Mesothelial cell of epicardium (in vitro differentiated cells): Measurements from ENCODE around the gene FAM53B. TPM values are rescaled to one million over a fixed set of nuclear protein-coding genes. Genes with fewer than 3 reads are reported as not detected.

Source experiments
- DNase-seq, 2 experiments: peaks; one replicate each; pipeline ENCODE4 v3.0.0; 2021; ENCODE audit warnings: low spot score in 2 of 2; ENCODE audit not compliant: unreplicated experiment in 2 of 2
- H3K27ac Mint-ChIP-seq: 2 replicates; pipeline ENCODE4 v1.8.0; 2021; ENCODE audit warnings: mixed read lengths
- H3K27me3 Mint-ChIP-seq: 2 replicates; pipeline ENCODE4 v1.8.0; 2021; ENCODE audit warnings: low read depth, mixed read lengths
- H3K36me3 Mint-ChIP-seq: 2 replicates; pipeline ENCODE4 v1.8.0; 2021; ENCODE audit warnings: mixed read lengths
- H3K4me1 Mint-ChIP-seq: 2 replicates; pipeline ENCODE4 v1.8.0; 2021; ENCODE audit warnings: mixed read lengths
- H3K4me3 Mint-ChIP-seq: 2 replicates; pipeline ENCODE4 v1.8.0; 2021; ENCODE audit warnings: mild to moderate bottlenecking, moderate library complexity, mixed read lengths
- H3K9me3 Mint-ChIP-seq: 2 replicates; pipeline ENCODE4 v1.8.0; 2021; ENCODE audit warnings: mixed read lengths
- CTCF ChIP-seq: fragments of 200-600 bp; sonication (generic); IDR thresholded peaks from one replicate; pipeline ENCODE4 v1.5.0; 2021; ENCODE audit warnings: antibody characterized with exemption; ENCODE audit not compliant: unreplicated experiment
- total RNA-seq: library from RNA; stranded (reverse); gene quantifications from 3 replicates; pipeline ENCODE4 v1.2.1, GENCODE V29; 2021

The FAM53B gene
- total RNA-seq, 1 donor from 2014 or later: 42.0 TPM

- TF ChIP-seq CTCF: no peak
- Mint-ChIP-seq H3K9me3 (no peaks in the 10 kb centered on the region), H3K27ac (no peak overlapping the region), H3K36me3 (peaks cover 2% of the 10 kb centered on the region), H3K4me3 (no peak overlapping the region), H3K27me3 (no peaks in the 10 kb centered on the region), H3K4me1 (peaks cover 20% of the 10 kb centered on the region)
- DNase-seq: no peak
These were observed 74.9 kb downstream of the FAM53B start for GRCh38 chr10:124669141-124669823.

GRCh38 chr10:124668517-124669051 lies 75.6 kb downstream of the FAM53B start:
- no peak for DNase-seq
- no peak for TF ChIP-seq CTCF
- peaks cover 20% of the 10 kb centered on the region for H3K4me1 Mint-ChIP-seq
- H3K9me3 Mint-ChIP-seq: no peaks in the 10 kb centered on the region
- no peak overlapping the region for H3K27ac Mint-ChIP-seq
- H3K4me3 Mint-ChIP-seq: no peak overlapping the region
- no peaks in the 10 kb centered on the region for H3K27me3 Mint-ChIP-seq
- peaks cover 2% of the 10 kb centered on the region for H3K36me3 Mint-ChIP-seq

GRCh38 chr10:124667425-124668345 lies 76.5 kb downstream of the FAM53B start:
- Mint-ChIP-seq H3K4me1 (peaks cover 19% of the 10 kb centered on the region), H3K4me3 (no peak overlapping the region), H3K27ac (peak overlapping the region; percentile 82), H3K9me3 (no peaks in the 10 kb centered on the region), H3K36me3 (peaks cover 4% of the 10 kb centered on the region), H3K27me3 (no peaks in the 10 kb centered on the region)
- no peak for TF ChIP-seq CTCF
- no peak for DNase-seq

GRCh38 chr10:124666494-124666893 lies 77.7 kb downstream of the FAM53B start:
- DNase-seq: no peak
- Mint-ChIP-seq H3K4me3 (no peak overlapping the region), H3K36me3 (peaks cover 8% of the 10 kb centered on the region), H3K9me3 (no peaks in the 10 kb centered on the region), H3K27ac (no peak overlapping the region), H3K27me3 (no peaks in the 10 kb centered on the region), H3K4me1 (peaks cover 13% of the 10 kb centered on the region)
- TF ChIP-seq CTCF: no peak

- no peak overlapping the region for H3K27ac Mint-ChIP-seq
- DNase-seq: no peak
- no peaks in the 10 kb centered on the region for H3K27me3 Mint-ChIP-seq
- peaks cover 11% of the 10 kb centered on the region for H3K4me1 Mint-ChIP-seq
- TF ChIP-seq CTCF: no peak
- no peak overlapping the region for H3K4me3 Mint-ChIP-seq
- no peaks in the 10 kb centered on the region for H3K9me3 Mint-ChIP-seq
- peaks cover 12% of the 10 kb centered on the region for H3K36me3 Mint-ChIP-seq
These were observed 78.2 kb downstream of the FAM53B start for GRCh38 chr10:124665980-124666379.
